Bronchial epithelial cell (primary cell): Measurements from ENCODE around the gene OCIAD2. TPM values are rescaled to one million over a fixed set of nuclear protein-coding genes. Genes with fewer than 3 reads are reported as not detected.

Experiments used
- DNase-seq: peaks from one replicate; pipeline ENCODE4 v3.0.0-alpha.2; 2010; ENCODE audit warnings: low read depth
- FAIRE-seq: peaks from 2 replicates; lab custom pipeline; 2011; peaks lifted over from hg19 to GRCh38; lab: Jason Lieb, UNC
- H3K27me3 ChIP-seq: 2 replicates; pipeline ENCODE4 v1.5.1; 2011; ENCODE audit warnings: low read length; ENCODE audit not compliant: control insufficient read depth, insufficient read depth
- H3K36me3 ChIP-seq: 2 replicates; pipeline ENCODE4 v1.5.1; 2011; ENCODE audit warnings: low read length; ENCODE audit not compliant: control insufficient read depth, insufficient read depth
- H3K4me3 ChIP-seq: 2 replicates; pipeline ENCODE4 v1.5.1; 2011; ENCODE audit warnings: mild to moderate bottlenecking, low read depth, low read length, control low read depth
- CTCF ChIP-seq: IDR thresholded peaks from 2 replicates; pipeline ENCODE4 v1.5.1; 2011; ENCODE audit warnings: mild to moderate bottlenecking, moderate library complexity, low read length, control low read depth, inconsistent platforms; ENCODE audit not compliant: insufficient read depth, severe bottlenecking
- total RNA-seq: library from RNA; depleted of rRNA; stranded (reverse); fragments of >200 nt; gene quantifications from 2 replicates; pipeline ENCODE4 v1.2.1, GENCODE V29; 2014

The OCIAD2 gene
- total RNA-seq, 1 donor from 2014 or later = 162 TPM

GRCh38 chr4:48945981-48946380, 39.4 kb upstream of the OCIAD2 start:
- FAIRE-seq (no peak), DNase-seq (no peak)
- Histone ChIP-seq H3K4me3 (no peak overlapping the region), H3K27me3 (no peaks in the 10 kb centered on the region), H3K36me3 (no peaks in the 10 kb centered on the region)
- no peak for TF ChIP-seq CTCF

- DNase-seq = peak; percentile 73
- no peak for FAIRE-seq
- no peaks in the 10 kb centered on the region for H3K27me3 ChIP-seq
- TF ChIP-seq CTCF = peak; percentile 72
- H3K36me3 ChIP-seq = no peaks in the 10 kb centered on the region
- H3K4me3 ChIP-seq = no peak overlapping the region
Observed at GRCh38 chr4:48944756-48945241, 38.2 kb upstream of the OCIAD2 start.

DNA sequence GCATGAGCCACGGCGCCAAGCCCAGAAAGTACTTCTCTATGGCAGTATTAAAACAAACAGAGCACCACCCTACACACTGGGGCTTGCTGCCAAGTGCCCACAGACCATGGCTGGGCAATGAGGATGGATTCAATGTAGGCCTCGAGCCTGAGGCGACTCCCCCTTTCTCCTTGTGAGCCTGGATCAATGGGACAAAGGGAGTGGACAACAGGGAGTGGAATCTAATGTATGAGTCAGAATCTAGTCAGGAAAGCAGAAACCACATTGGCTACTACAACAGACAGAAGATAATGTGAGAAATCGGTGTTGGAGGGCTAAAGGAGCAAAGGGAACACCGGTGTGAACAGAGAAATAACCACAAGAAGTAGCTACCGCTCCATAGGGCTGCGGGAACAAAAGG, 37.7 kb upstream of the OCIAD2 start:
- FAIRE-seq = peak; percentile 93
- no peak for TF ChIP-seq CTCF
- H3K4me3 ChIP-seq = no peak overlapping the region
- DNase-seq = peak; percentile 96
- H3K36me3 ChIP-seq = no peaks in the 10 kb centered on the region
- no peaks in the 10 kb centered on the region for H3K27me3 ChIP-seq

GRCh38 chr4:48943387-48943786, 36.8 kb upstream of the OCIAD2 start:
- DNase-seq (peak; percentile 62), FAIRE-seq (no peak)
- H3K4me3 ChIP-seq = no peak overlapping the region
- H3K36me3 ChIP-seq = no peaks in the 10 kb centered on the region
- peak; percentile 59 for TF ChIP-seq CTCF
- H3K27me3 ChIP-seq = no peaks in the 10 kb centered on the region

- Histone ChIP-seq H3K4me3 (no peak overlapping the region), H3K27me3 (no peaks in the 10 kb centered on the region), H3K36me3 (no peaks in the 10 kb centered on the region)
- FAIRE-seq = no peak
- peak; percentile 96 for DNase-seq
- TF ChIP-seq CTCF = no peak
Observed at GRCh38 chr4:48939785-48940184, 33.2 kb upstream of the OCIAD2 start.

GRCh38 chr4:48938831-48939230, 32.3 kb upstream of the OCIAD2 start:
- DNase-seq (peak; percentile 64), FAIRE-seq (no peak)
- no peak for TF ChIP-seq CTCF
- no peaks in the 10 kb centered on the region for H3K36me3 ChIP-seq
- H3K27me3 ChIP-seq = no peaks in the 10 kb centered on the region
- H3K4me3 ChIP-seq = no peak overlapping the region
